H1 (cell line): ENCODE results near the gene BLTP1. TPM values are rescaled to one million over a fixed set of nuclear protein-coding genes. Genes with fewer than 3 reads are reported as not detected.

Experiments
- EP300 ChIP-seq, 2 experiments: IDR thresholded peaks; 1 replicate in 1 of 2; 2 replicates in 1 of 2; pipeline ENCODE4 v1.6.1; 2011 to 2012; ENCODE audit warnings: low read depth in 2 of 2, low read length in 2 of 2, mild to moderate bottlenecking in 2 of 2, borderline replicate concordance in 1 of 2, inconsistent platforms in 1 of 2, moderate library complexity in 1 of 2
- HDAC6 ChIP-seq: IDR thresholded peaks from one replicate; pipeline ENCODE4 v1.7.1; 2012; ENCODE audit warnings: low read depth, mild to moderate bottlenecking, inconsistent platforms, low read length, moderate library complexity
- MAFK ChIP-seq: IDR thresholded peaks from 2 replicates; pipeline ENCODE4 v1.6.1; 2012; ENCODE audit warnings: low read depth, mild to moderate bottlenecking, improper control_type of control experiment, low read length
- MAX ChIP-seq: IDR thresholded peaks from 2 replicates; pipeline ENCODE4 v1.6.1; 2012; ENCODE audit warnings: inconsistent platforms
- NRF1 ChIP-seq: IDR thresholded peaks from 2 replicates; pipeline ENCODE4 v1.6.1; 2011; ENCODE audit warnings: mild to moderate bottlenecking, low read depth, low read length, improper control_type of control experiment
- POU5F1 ChIP-seq: IDR thresholded peaks from 2 replicates; pipeline ENCODE4 v1.6.1; 2011; ENCODE audit warnings: low read depth, mild to moderate bottlenecking, low read length, moderate library complexity
- RBBP5 ChIP-seq: IDR thresholded peaks from 2 replicates; pipeline ENCODE4 v1.7.1; 2012; ENCODE audit warnings: low read depth, mild to moderate bottlenecking, inconsistent platforms, low read length, moderate library complexity, borderline replicate concordance
- SP1 ChIP-seq: IDR thresholded peaks from 2 replicates; pipeline ENCODE4 v1.6.1; 2011; ENCODE audit warnings: low read depth, low read length
- TAF1 ChIP-seq: IDR thresholded peaks from 2 replicates; pipeline ENCODE4 v1.6.1; 2011; ENCODE audit warnings: mild to moderate bottlenecking, low read depth, low read length
- TCF12 ChIP-seq: IDR thresholded peaks from 2 replicates; pipeline ENCODE4 v1.6.1; 2011; ENCODE audit warnings: low read depth, mild to moderate bottlenecking, low read length
- polyA plus RNA-seq, 7 experiments: library from polyadenylated mRNA; depleted of rRNA in 3 of 7; stranded (reverse) in 5 of 7; unstranded in 2 of 7; fragments of >200 nt in 5 of 7; fragments of 200-250 nt in 2 of 7; gene quantifications; 1 replicate in 5 of 7; 2 replicates in 1 of 7; 4 replicates in 1 of 7; pipeline versions ENCODE4 v1.2.1 to v1.2.3, GENCODE V29; 2011 to 2013; ENCODE audit warnings: missing spikeins in 2 of 7, mixed read lengths in 2 of 7
- total RNA-seq: library from RNA; stranded (reverse); fragmentation: NEBNext Ultra II Directional; extraction: Animal tissue kit (Norgen Biotek cat#: 25700); gene quantifications from 2 replicates; pipeline ENCODE4 v1.2.1, GENCODE V29; 2021

The BLTP1 gene
- total and polyA plus RNA-seq, 2 of the 8 experiments (the other 6 are each of a cell fraction or from before 2014, with no cell fraction given): 14.0 to 27.9 TPM

- TF ChIP-seq HDAC6 (no peak), MAFK (no peak), SP1 (no peak), MAX (peak; percentile 37; the same call in 1 of the 2 replicates), NRF1 (peak; percentile 86), RBBP5 (peak; percentile 81), POU5F1 (no peak), TAF1 (peak; percentile 89), TCF12 (no peak), EP300 (IDR thresholded peaks at IDR 0.05; ENCODE audit: borderline replicate concordance in 1 of 2, low read depth in 2 of 2, low read length in 2 of 2) (no peak)
Measured at GRCh38 chr4:122151982-122152710, at the start of gene BLTP1 (continued).
